Measurements from ENCODE around the gene PIPOX.

- no peak for TF ChIP-seq CTCF (IDR thresholded peaks at IDR 0.05)
- no peak for TF ChIP-seq POLR2A (IDR thresholded peaks at IDR 0.05)
- no peak for TF ChIP-seq POLR2AphosphoS5 (IDR thresholded peaks at IDR 0.05)
- TF ChIP-seq EP300 (IDR thresholded peaks at IDR 0.05): no peak
These were observed 57.4 kb downstream of the PIPOX start for GRCh38 chr17:29100296-29100695.
